Spleen (tissue), 7 donors: Measurements from ENCODE around the gene PDIA5.

Source experiments
- CTCF ChIP-seq, 11 experiments: fragments of 200-600 bp in 7 of 11; fragments of 450-650 bp in 4 of 11; sonication (generic) in 4 of 11; IDR thresholded peaks in 8 of 11; conservative IDR thresholded peaks in 3 of 11; 1 replicate in 7 of 11; 2 replicates in 4 of 11; pipeline versions ENCODE4 v1.4.0 to v1.8.0; 2016 to 2021; ENCODE audit warnings: antibody characterized with exemption in 11 of 11, inconsistent platforms in 4 of 11, mild to moderate bottlenecking in 1 of 11
- POLR2A ChIP-seq, 3 donors: fragments of 450-650 bp; IDR thresholded peaks; one replicate each; pipeline ENCODE4 v1.5.1; 2017; ENCODE audit warnings: antibody characterized with exemption in 3 of 3, mild to moderate bottlenecking in 1 of 3
- POLR2AphosphoS5 ChIP-seq, 3 donors: sonication (generic); formaldehyde crosslinking; IDR thresholded peaks; one replicate each; pipeline ENCODE4 v1.5.1; 2017; ENCODE audit warnings: antibody characterized with exemption in 3 of 3
- donor health status: DM: no; HTN: no; CAD: no; lungs with moderate emphysema.
- donor health status: DM: no; HTN: no; CAD: no.
- donor health status: DM: no; HTN: no; CAD: no.

DNA sequence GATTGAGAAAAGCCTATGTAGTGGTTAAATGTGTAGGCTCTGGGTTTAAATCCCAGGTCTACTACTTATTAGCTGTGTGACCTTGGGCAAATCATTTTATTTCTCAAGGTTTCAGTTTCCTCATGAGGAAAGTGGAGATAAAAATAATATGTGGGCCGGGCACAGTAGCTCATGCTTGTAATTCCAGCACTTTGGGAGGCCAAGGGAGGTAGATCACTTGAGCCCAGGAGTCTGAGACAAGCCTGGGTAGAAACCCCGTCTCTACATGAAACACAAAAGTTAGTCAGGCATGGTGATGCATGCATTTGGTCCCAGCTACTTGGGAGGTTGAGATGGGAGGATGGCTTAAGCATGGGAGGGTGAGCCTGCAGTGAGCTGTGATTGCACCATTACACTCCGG, 47.7 kb upstream of the PDIA5 start:
- no peak for TF ChIP-seq CTCF (IDR thresholded peaks at IDR 0.05 in 8 of 11, conservative IDR thresholded peaks at IDR 0.05 in 3 of 11)
- no peak for TF ChIP-seq POLR2A (IDR thresholded peaks at IDR 0.05)
- no peak for TF ChIP-seq POLR2AphosphoS5 (IDR thresholded peaks at IDR 0.05)
